Measurements from ENCODE around the gene ECT2L. TPM values are rescaled to one million over a fixed set of nuclear protein-coding genes. Genes with fewer than 3 reads are reported as not detected.

ECT2L gene
- total RNA-seq, 1 donor from 2014 or later, result not detected

- TF ChIP-seq CTCF (IDR thresholded peaks at IDR 0.05; ENCODE audit: unreplicated experiment), result no peak
- Mint-ChIP-seq H3K27ac (ENCODE audit: unreplicated experiment) (no peak overlapping the region), H3K4me3 (ENCODE audit: unreplicated experiment) (no peak overlapping the region), H3K4me1 (ENCODE audit: unreplicated experiment) (peaks cover 12% of the 10 kb centered on the region), H3K36me3 (ENCODE audit: low read depth, unreplicated experiment) (no peaks in the 10 kb centered on the region), H3K9me3 (ENCODE audit: unreplicated experiment) (no peaks in the 10 kb centered on the region), H3K27me3 (ENCODE audit: unreplicated experiment) (no peaks in the 10 kb centered on the region)
- no peak for DNase-seq (ENCODE audit: low spot score)
Observed at GRCh38 chr6:138818496-138819194, 22.8 kb downstream of the ECT2L start.

GRCh38 chr6:138821519-138821918 is 25.6 kb downstream of the ECT2L start:
- Mint-ChIP-seq H3K9me3 (ENCODE audit: unreplicated experiment) (no peaks in the 10 kb centered on the region), H3K27ac (ENCODE audit: unreplicated experiment) (no peak overlapping the region), H3K27me3 (ENCODE audit: unreplicated experiment) (no peaks in the 10 kb centered on the region), H3K4me1 (ENCODE audit: unreplicated experiment) (peaks cover 12% of the 10 kb centered on the region), H3K36me3 (ENCODE audit: low read depth, unreplicated experiment) (no peaks in the 10 kb centered on the region), H3K4me3 (ENCODE audit: unreplicated experiment) (no peak overlapping the region)
- no peak for DNase-seq (ENCODE audit: low spot score)
- TF ChIP-seq CTCF (IDR thresholded peaks at IDR 0.05; ENCODE audit: unreplicated experiment), result no peak

DNA sequence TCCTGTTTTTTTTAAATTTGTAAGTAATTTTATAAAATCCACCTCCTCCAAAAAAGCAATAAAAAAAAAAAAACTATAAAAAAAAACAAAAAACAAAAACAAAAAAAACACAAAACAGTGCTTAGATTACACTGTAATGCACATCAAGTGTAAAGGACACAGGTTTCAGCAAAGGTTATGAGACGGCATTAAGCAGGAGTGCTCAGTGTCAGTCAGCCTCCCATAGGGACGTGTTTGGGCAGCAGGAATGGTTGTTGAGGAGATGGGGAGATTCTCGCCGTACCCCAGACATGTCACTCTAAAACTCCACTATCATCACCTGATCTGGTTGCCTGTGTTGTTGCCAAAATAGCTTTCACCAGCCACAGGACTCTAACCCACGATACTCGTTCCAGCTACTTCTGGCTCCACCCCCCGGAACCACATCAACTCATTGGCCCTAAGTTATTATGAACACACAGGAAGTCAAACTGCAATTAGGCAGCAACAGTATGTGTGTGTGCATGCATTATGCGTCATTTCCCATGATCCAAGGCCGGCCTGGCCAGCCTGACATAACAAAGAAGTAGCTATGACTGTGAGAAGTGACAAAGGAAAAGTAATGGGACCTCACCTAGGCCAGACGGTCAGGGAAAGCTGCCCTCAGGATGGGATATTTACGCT is 28.7 kb downstream of the ECT2L start:
- DNase-seq (ENCODE audit: low spot score), result no peak
- Mint-ChIP-seq H3K4me3 (ENCODE audit: unreplicated experiment) (no peak overlapping the region), H3K36me3 (ENCODE audit: low read depth, unreplicated experiment) (no peaks in the 10 kb centered on the region), H3K9me3 (ENCODE audit: unreplicated experiment) (no peaks in the 10 kb centered on the region), H3K27me3 (ENCODE audit: unreplicated experiment) (no peaks in the 10 kb centered on the region), H3K27ac (ENCODE audit: unreplicated experiment) (no peak overlapping the region), H3K4me1 (ENCODE audit: unreplicated experiment) (peaks cover 2% of the 10 kb centered on the region)
- no peak for TF ChIP-seq CTCF (IDR thresholded peaks at IDR 0.05; ENCODE audit: unreplicated experiment)

GRCh38 chr6:138830248-138830647 is 34.4 kb downstream of the ECT2L start:
- no peaks in the 10 kb centered on the region for H3K27me3 Mint-ChIP-seq (ENCODE audit: unreplicated experiment)
- no peaks in the 10 kb centered on the region for H3K4me1 Mint-ChIP-seq (ENCODE audit: unreplicated experiment)
- H3K9me3 Mint-ChIP-seq (ENCODE audit: unreplicated experiment), result no peaks in the 10 kb centered on the region
- no peaks in the 10 kb centered on the region for H3K36me3 Mint-ChIP-seq (ENCODE audit: low read depth, unreplicated experiment)
- DNase-seq (ENCODE audit: low spot score), result no peak
- no peak overlapping the region for H3K4me3 Mint-ChIP-seq (ENCODE audit: unreplicated experiment)
- H3K27ac Mint-ChIP-seq (ENCODE audit: unreplicated experiment), result no peak overlapping the region
- no peak for TF ChIP-seq CTCF (IDR thresholded peaks at IDR 0.05; ENCODE audit: unreplicated experiment)

GRCh38 chr6:138832182-138832581 is 36.3 kb downstream of the ECT2L start:
- no peak for TF ChIP-seq CTCF (IDR thresholded peaks at IDR 0.05; ENCODE audit: unreplicated experiment)
- DNase-seq (ENCODE audit: low spot score), result no peak
- H3K4me3 Mint-ChIP-seq (ENCODE audit: unreplicated experiment), result no peak overlapping the region
- no peaks in the 10 kb centered on the region for H3K9me3 Mint-ChIP-seq (ENCODE audit: unreplicated experiment)
- H3K27me3 Mint-ChIP-seq (ENCODE audit: unreplicated experiment), result no peaks in the 10 kb centered on the region
- no peaks in the 10 kb centered on the region for H3K36me3 Mint-ChIP-seq (ENCODE audit: low read depth, unreplicated experiment)
- no peak overlapping the region for H3K27ac Mint-ChIP-seq (ENCODE audit: unreplicated experiment)
- no peaks in the 10 kb centered on the region for H3K4me1 Mint-ChIP-seq (ENCODE audit: unreplicated experiment)

All from endothelial cell (in vitro differentiated cells).